Effector CD8-positive, alpha-beta T cell (primary cell): ENCODE measurements around the gene ATP6V1C2.
"Not testable (repeated sequence)": the region's sequence is repeated elsewhere in the genome, so short reads cannot be mapped to it uniquely, and the experiment has no call there.

Experiments used
- DNase-seq: peaks from one replicate; lab custom pipeline; 2025; lab: John Stamatoyannopoulos, UW

ATP6V1C2 gene

DNA sequence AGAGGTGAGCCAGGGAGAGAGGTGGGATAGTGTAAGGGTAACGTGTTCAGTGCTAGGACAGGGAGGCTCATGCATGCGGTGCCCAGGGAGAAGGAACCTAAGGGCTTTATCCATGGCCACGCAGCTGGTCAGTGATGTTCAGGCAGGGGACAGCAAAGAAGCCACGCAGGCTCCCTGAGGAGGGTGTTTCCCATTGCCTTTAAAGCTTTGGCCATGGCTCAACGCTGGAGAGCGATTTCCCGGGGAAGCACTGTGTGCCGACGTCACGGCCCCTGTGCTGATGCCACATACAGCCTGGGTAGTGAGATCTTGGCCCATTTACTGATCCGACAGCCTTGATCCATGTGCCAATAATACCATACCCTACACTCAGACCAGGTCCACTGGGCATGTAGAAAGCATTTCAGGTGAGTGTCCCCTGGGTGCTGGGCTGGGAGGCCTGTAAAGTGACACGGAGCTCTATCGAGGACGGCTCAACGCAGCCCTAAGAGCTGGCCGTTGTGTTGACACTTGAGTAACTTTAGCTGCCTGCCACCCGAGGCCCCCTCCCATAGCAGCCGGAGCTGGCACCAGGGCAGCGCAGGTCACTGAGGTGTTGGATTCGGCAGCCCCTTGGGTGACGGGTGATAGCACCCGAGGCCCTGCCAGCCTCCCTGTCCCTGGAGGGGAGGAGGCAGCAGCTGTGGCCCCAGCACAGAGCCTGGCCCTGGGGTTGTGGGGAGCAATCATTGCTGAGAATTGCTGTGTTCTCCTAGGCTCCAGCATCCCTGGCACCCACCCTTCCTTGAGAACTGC, 49.7 kb downstream of the ATP6V1C2 start:
- no peak for DNase-seq

DNA sequence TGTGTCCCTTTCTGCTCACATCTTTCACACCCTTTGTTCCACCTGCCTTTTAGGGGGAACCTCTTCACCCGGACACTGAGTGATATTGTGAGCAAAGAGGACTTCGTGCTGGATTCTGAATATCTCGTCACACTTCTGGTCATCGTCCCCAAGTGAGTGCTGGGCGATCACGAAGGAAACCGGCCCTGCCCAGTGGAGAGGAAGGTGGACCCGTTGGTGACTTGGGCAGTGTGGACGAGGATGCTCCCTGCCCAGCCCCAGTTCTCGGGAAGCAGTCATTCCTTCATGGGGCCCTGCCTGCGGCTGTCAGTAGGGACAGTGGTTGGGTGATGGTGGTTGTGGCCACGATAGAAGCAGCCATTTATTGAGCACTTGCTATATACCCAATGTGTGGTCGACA, 50.4 kb downstream of the ATP6V1C2 start:
- no peak for DNase-seq

GRCh38 chr2:10772201-10772867, 50.9 kb downstream of the ATP6V1C2 start:
- DNase-seq: no peak

DNA sequence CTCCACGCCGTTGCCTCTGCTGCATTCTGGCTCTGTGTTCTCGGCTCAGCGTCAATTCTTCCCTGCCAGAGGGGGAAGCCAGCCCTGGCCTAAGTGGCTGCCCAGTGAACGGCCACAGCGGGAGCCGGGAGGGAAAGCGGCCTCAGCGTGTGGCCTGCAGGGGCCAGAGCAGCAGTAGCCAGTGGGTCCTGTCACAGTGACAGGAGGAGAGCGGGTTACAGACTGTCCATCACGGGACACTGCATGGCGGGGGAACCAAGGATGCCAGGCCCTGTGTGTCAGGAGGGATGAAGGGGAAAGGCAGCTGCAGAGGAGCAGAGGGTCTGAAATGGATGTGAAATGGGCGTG, 51.4 kb downstream of the ATP6V1C2 start:
- no peak for DNase-seq

GRCh38 chr2:10773821-10774341, 52.5 kb downstream of the ATP6V1C2 start:
- DNase-seq: no peak

DNA sequence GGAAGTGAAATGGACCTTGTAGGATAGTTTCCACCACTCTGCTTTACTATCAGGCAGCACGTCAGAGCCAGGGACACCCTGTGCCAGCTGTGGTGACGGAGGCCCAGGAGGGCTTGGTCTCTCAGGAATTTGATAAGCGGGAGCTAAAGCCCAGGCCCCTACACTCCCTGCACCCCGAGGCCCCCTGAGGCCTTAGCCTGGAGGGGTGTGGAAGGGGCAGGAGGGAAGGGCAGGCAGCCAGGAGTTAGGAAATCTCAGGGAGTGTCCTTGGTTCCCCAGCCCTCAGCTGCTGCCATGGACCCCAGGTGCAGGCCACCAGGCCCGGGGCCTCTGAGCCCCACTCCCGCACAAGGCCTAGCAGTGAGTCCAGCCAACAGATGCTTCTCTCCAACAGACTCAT, 53.0 kb downstream of the ATP6V1C2 start:
- DNase-seq: no peak

GRCh38 chr2:10775021-10775780, 53.8 kb downstream of the ATP6V1C2 start:
- DNase-seq: no peak

DNA sequence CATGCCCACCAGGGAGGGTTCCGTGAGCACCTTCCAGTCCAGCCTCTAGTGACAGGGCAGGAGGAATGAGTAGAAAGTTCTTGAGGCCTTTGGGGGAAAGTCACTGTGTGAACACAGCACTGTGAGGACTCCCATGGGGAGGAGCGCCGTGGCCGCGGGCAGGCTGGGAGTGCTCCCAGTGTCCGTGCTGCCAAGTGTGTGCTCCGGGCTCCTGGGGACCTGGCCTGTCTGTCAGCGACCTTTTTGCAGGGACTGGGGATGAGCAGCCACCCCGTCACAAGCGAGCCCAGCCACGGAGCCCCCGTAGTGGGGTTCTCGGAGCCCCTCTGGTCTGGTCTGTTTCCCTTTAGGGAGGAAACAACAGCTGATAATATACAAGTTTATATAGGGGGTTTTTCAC, 54.4 kb downstream of the ATP6V1C2 start:
- no peak for DNase-seq

GRCh38 chr2:10776231-10776977, 55.0 kb downstream of the ATP6V1C2 start:
- no peak for DNase-seq

- DNase-seq: no peak
These were observed 55.8 kb downstream of the ATP6V1C2 start for GRCh38 chr2:10777111-10777841.

GRCh38 chr2:10777842-10778723, 56.7 kb downstream of the ATP6V1C2 start:
- DNase-seq: no peak

DNA sequence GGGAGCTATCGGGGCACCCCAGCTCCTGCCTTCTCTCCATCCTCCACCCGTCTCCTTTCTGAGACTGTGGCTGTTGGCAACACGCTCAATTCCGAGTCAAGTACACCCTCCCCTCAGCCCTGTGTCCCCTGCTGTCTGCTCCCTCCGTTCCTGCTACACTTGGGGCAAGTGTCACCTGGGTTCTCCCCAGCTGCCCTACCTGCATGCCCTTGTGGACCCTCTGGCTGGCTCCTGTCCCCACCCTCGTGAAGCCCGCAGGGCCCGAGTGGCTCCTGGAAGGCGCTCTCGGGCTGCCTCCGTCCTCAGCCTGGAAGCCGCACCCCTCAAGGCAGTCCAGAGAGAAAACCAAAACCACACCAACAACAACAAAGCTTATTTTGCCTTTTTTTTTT, 57.3 kb downstream of the ATP6V1C2 start:
- DNase-seq: no peak

- DNase-seq: no peak
These were observed 58.5 kb downstream of the ATP6V1C2 start for GRCh38 chr2:10779776-10780490.

DNA sequence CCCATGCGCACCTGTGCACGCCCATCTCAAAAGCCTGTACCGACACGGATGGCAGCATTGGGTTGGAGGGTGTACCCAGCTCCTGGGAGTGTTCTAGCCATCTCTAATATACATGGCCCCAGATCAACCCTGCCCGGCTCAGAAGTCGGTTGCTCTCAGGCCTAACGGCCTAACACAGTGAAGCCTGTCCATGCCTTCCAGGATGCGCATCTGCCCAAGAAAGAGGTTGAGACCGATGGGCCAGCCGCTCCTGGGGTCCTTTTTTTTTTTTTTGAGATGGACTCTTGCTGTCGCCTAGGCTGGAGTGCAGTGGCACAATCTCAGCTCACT, 59.0 kb downstream of the ATP6V1C2 start:
- DNase-seq: no peak

GRCh38 chr2:10780821-10781220, 59.4 kb downstream of the ATP6V1C2 start:
- not testable (repeated sequence) for DNase-seq

- no peak for DNase-seq
These were observed 60.3 kb downstream of the ATP6V1C2 start for GRCh38 chr2:10781746-10782145.

- no peak for DNase-seq
These were observed 62.0 kb downstream of the ATP6V1C2 start for GRCh38 chr2:10783421-10783820.

DNA sequence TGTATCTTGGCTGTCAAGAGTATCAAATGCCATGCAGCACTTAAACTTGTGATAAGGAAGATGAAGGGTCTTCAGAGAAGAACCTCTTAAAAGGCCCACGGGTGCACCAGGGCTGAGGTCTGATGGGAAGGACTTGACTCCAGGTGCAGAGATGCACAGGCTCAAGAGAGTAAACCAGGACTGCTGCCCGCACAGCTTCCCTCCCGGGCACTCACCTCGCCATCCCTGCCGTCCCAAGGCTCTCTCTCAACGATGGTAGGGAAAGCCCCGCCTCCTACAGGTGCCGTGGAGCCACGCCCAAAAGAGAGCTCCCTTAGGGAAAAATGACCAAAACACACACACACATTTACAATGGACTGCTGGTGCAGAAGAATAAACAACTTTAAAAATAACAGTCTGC, 63.3 kb downstream of the ATP6V1C2 start:
- no peak for DNase-seq

- no peak for DNase-seq
These were observed 63.8 kb downstream of the ATP6V1C2 start for GRCh38 chr2:10785260-10785659.
